HL-60 (cell line): ENCODE data around the gene CACUL1.

Source experiments
- GABPA ChIP-seq: IDR thresholded peaks from 2 replicates; pipeline ENCODE4 v1.6.1; 2012; ENCODE audit warnings: low read depth
- POLR2AphosphoS5 ChIP-seq: IDR thresholded peaks from 2 replicates; pipeline ENCODE4 v1.6.1; 2012; ENCODE audit warnings: low read depth
- REST ChIP-seq: IDR thresholded peaks from 2 replicates; pipeline ENCODE4 v1.6.1; 2012; ENCODE audit warnings: low read depth; ENCODE audit not compliant: insufficient replicate concordance
- SPI1 ChIP-seq: IDR thresholded peaks from 2 replicates; pipeline ENCODE4 v1.6.1; 2012; ENCODE audit warnings: low read depth, mild to moderate bottlenecking, borderline replicate concordance
- TF ChIP-seq, protein P1 (sequence below): IDR thresholded peaks from one replicate; pipeline ENCODE4 v1.5.1; 2011; ENCODE audit warnings: low read length, control low read depth, inconsistent platforms; ENCODE audit not compliant: insufficient read depth

GRCh38 chr10:118674226-118674919, 80.4 kb downstream of the CACUL1 start:
- TF ChIP-seq, protein P1, sequence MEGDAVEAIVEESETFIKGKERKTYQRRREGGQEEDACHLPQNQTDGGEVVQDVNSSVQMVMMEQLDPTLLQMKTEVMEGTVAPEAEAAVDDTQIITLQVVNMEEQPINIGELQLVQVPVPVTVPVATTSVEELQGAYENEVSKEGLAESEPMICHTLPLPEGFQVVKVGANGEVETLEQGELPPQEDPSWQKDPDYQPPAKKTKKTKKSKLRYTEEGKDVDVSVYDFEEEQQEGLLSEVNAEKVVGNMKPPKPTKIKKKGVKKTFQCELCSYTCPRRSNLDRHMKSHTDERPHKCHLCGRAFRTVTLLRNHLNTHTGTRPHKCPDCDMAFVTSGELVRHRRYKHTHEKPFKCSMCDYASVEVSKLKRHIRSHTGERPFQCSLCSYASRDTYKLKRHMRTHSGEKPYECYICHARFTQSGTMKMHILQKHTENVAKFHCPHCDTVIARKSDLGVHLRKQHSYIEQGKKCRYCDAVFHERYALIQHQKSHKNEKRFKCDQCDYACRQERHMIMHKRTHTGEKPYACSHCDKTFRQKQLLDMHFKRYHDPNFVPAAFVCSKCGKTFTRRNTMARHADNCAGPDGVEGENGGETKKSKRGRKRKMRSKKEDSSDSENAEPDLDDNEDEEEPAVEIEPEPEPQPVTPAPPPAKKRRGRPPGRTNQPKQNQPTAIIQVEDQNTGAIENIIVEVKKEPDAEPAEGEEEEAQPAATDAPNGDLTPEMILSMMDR: no peak
- no peak for TF ChIP-seq POLR2AphosphoS5
- TF ChIP-seq SPI1: no peak
- TF ChIP-seq REST: no peak
- no peak for TF ChIP-seq GABPA
